Esophagus squamous epithelium (tissue), 5 donors: ENCODE data around the gene TRIM59. TPM values are rescaled to one million over a fixed set of nuclear protein-coding genes. Genes with fewer than 3 reads are reported as not detected.

Source experiments
- DNase-seq: peaks from one replicate; lab custom pipeline; 2025; lab: John Stamatoyannopoulos, UW
- H3K27ac ChIP-seq, 4 donors: fragments of 200-600 bp; sonication (generic); one replicate each; pipeline ENCODE4 v1.5.1; 2016 to 2019; ENCODE audit warnings: mild to moderate bottlenecking in 1 of 4
- H3K27me3 ChIP-seq, 4 donors: fragments of 200-600 bp; sonication (generic); 1 replicate in 3 of 4; 2 replicates in 1 of 4; pipeline versions ENCODE4 v1.5.1 to v1.6.0; 2017 to 2021; ENCODE audit warnings: antibody characterized with exemption in 1 of 4
- H3K36me3 ChIP-seq, 3 donors: fragments of 200-600 bp; sonication (generic); one replicate each; pipeline ENCODE4 v1.5.1; 2016 to 2019
- H3K4me1 ChIP-seq, 3 donors: fragments of 200-600 bp; sonication (generic); one replicate each; pipeline ENCODE4 v1.5.1; 2017 to 2019
- H3K4me3 ChIP-seq, 4 donors: fragments of 200-600 bp; sonication (generic); 1 replicate in 3 of 4; 2 replicates in 1 of 4; pipeline ENCODE4 v1.5.1; 2016 to 2019; ENCODE audit warnings: mild to moderate bottlenecking in 2 of 4, moderate library complexity in 1 of 4
- H3K9me3 ChIP-seq, 3 donors: fragments of 200-600 bp; sonication (generic); one replicate each; pipeline ENCODE4 v1.5.1; 2016 to 2019
- CTCF ChIP-seq, 6 experiments: fragments of 450-650 bp in 4 of 6; fragments of 200-600 bp in 2 of 6; sonication (generic) in 2 of 6; IDR thresholded peaks; one replicate each; pipeline ENCODE4 v1.5.1; 2016 to 2019; ENCODE audit warnings: antibody characterized with exemption in 6 of 6, mild to moderate bottlenecking in 4 of 6, moderate library complexity in 4 of 6
- POLR2A ChIP-seq, 4 donors: fragments of 450-650 bp; IDR thresholded peaks; one replicate each; pipeline ENCODE4 v1.6.1; 2017; ENCODE audit warnings: antibody characterized with exemption in 4 of 4, mild to moderate bottlenecking in 4 of 4, moderate library complexity in 3 of 4
- WGBS, 2 donors: methylation state at CpG; one replicate each; pipeline ENCODE4 v1.1.5; 2018; 5-methylcytosine and 5-hydroxymethylcytosine counted together
- intact Hi-C: fragments of 100-400 bp; cut with DNase I; formaldehyde crosslinking; loops from one replicate; pipeline ENCODE4 v1.15.0; 2022
- total RNA-seq, 4 donors: library from RNA; depleted of rRNA; stranded (reverse); fragments of >200 nt; gene quantifications; one replicate each; pipeline ENCODE4 v1.1.0, GENCODE V29; 2016
- donor health status: DM: yes; HTN: yes; CAD: no.

The TRIM59 gene
- total RNA-seq, 4 donors from 2014 or later: 4.9 to 14.7 (median 8.9) TPM

- no peak for TF ChIP-seq CTCF (IDR thresholded peaks at IDR 0.05)
- TF ChIP-seq POLR2A (IDR thresholded peaks at IDR 0.05): no peak
- intact Hi-C loops: no loop called here
These were observed 32.3 kb downstream of the TRIM59 start for GRCh38 chr3:160417311-160417710.

GRCh38 chr3:160413613-160414248 is 35.9 kb downstream of the TRIM59 start:
- H3K27ac ChIP-seq: no peak overlapping the region
- no peak overlapping the region for H3K4me3 ChIP-seq
- TF ChIP-seq CTCF (IDR thresholded peaks at IDR 0.05): peak; percentile 52 to 89 (median 74)
- TF ChIP-seq POLR2A (IDR thresholded peaks at IDR 0.05): no peak
- intact Hi-C loops: no loop called here
- 36 to 40% methylated on average over 3 of the region's 3 CpGs for WGBS, 2 donors
- H3K36me3 ChIP-seq: peaks cover 0 to 88% (median 7%) of the 10 kb centered on the region in 3 donors
- no peaks in the 10 kb centered on the region for H3K4me1 ChIP-seq
- DNase-seq: no peak
- H3K27me3 ChIP-seq: no peaks in the 10 kb centered on the region
- no peaks in the 10 kb centered on the region for H3K9me3 ChIP-seq

More at GRCh38 chr3:160417311-160417710, 32.3 kb downstream of the TRIM59 start:
- Histone ChIP-seq H3K9me3 (no peaks in the 10 kb centered on the region), H3K4me1 (no peaks in the 10 kb centered on the region), H3K4me3 (no peak overlapping the region), H3K27me3 (no peaks in the 10 kb centered on the region), H3K27ac (no peak overlapping the region), H3K36me3 (peaks cover 0 to 97% (median 15%) of the 10 kb centered on the region in 3 donors)
- WGBS, 2 donors: 72 to 95% methylated on average over 3 of the region's 3 CpGs
- no peak for DNase-seq

- 27 to 90% methylated on average over 1 of the region's 1 CpG for WGBS, 2 donors
- no peak for TF ChIP-seq CTCF (IDR thresholded peaks at IDR 0.05)
- no peak for TF ChIP-seq POLR2A (IDR thresholded peaks at IDR 0.05)
- DNase-seq: no peak
- intact Hi-C loops: no loop called here
- Histone ChIP-seq H3K27ac (no peak overlapping the region), H3K4me1 (peaks cover 0 to 2% (median 0%) of the 10 kb centered on the region in 3 donors), H3K9me3 (no peaks in the 10 kb centered on the region), H3K27me3 (no peaks in the 10 kb centered on the region), H3K36me3 (peaks cover 0 to 80% (median under 1%) of the 10 kb centered on the region in 3 donors), H3K4me3 (no peak overlapping the region)
These were observed 37.1 kb downstream of the TRIM59 start for GRCh38 chr3:160412477-160412876.

DNA sequence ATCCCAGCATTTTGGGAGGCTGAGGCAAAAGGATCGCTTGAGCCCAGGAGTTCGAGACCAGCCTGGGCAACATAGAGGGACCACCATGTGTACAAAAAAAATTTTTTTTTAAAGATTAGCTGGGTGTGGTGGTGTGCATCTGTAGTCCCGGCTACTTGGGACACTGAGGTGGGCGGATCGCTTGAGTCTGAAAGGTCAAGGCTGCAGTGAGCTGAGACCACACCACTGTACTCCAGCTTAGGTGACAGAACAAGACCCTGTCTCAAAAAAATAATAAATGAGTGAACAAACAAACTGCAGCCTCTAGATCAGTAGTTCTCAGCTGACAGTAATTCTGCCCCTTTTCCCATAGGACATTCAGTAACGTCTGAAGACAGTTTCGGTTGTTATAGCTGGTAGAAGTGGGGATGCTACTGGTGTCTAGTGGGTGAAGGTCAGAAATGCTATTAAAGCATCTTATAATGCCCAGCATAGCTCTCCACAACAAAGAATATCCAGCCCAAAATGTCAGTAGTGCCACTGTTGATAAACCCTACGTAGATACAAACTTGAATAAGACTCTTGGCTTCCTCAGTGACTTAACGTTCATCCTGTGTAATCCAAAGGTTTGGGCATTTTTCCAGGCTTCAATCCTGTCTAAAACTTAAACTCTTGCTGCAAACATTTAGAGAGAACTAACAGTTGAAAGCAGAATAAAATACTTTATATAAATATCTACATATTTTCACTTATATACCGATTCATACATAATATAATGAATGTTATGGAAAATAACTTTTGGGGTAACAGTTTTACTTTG is 39.6 kb downstream of the TRIM59 start:
- Histone ChIP-seq H3K9me3 (no peaks in the 10 kb centered on the region), H3K27me3 (no peaks in the 10 kb centered on the region), H3K36me3 (peaks cover 0 to 73% (median 0%) of the 10 kb centered on the region in 3 donors), H3K4me1 (peaks cover 0 to 8% (median 0%) of the 10 kb centered on the region in 3 donors), H3K27ac (no peak overlapping the region), H3K4me3 (no peak overlapping the region)
- no peak for DNase-seq
- intact Hi-C loops: no loop called here
- TF ChIP-seq CTCF (IDR thresholded peaks at IDR 0.05) (no peak), POLR2A (IDR thresholded peaks at IDR 0.05) (no peak)
- 76 to 79% methylated on average over 10 of the region's 10 CpGs for WGBS, 2 donors
